Germinal center (tissue), 1 donor: Measurements from ENCODE around the gene BTBD2.

ENCODE experiments used
- DNase-seq: peaks from one replicate; pipeline ENCODE4 v3.0.0; 2012; ENCODE audit warnings: mixed read lengths, low spot score

The BTBD2 gene

DNA sequence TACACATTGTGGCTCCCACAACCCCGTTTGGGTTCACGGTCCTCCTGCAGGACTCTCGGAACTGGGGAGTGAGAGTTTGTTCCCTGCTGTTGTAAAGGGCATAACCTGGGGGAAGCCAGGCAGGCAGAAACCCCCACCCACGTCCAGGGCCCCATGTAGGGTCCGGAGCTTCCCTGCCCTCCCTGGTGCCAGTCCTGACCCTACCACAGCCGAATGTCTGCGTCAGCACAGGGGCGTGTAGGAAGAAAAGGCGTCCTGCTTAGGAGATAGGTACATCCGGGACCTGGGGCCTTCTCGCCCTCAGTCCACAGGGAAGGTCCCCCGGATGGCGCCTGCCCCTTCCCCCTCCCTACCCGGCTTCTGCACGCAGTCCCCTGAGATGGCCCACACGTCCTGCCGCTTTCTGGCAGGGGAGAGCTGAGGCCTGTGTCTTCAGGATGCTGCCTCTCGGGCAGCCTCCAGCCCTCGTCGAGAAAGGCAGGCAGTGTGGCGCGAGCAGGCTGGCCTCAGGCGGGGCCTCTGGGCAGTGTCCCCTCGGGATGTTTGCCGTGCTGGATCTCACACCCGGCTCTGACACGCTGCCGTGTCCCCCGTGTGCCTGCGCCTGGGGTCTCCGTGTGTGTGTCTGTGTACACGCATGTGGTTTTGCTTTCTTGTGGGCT is 55.5 kb downstream of the BTBD2 start:
- DNase-seq: no peak

DNA sequence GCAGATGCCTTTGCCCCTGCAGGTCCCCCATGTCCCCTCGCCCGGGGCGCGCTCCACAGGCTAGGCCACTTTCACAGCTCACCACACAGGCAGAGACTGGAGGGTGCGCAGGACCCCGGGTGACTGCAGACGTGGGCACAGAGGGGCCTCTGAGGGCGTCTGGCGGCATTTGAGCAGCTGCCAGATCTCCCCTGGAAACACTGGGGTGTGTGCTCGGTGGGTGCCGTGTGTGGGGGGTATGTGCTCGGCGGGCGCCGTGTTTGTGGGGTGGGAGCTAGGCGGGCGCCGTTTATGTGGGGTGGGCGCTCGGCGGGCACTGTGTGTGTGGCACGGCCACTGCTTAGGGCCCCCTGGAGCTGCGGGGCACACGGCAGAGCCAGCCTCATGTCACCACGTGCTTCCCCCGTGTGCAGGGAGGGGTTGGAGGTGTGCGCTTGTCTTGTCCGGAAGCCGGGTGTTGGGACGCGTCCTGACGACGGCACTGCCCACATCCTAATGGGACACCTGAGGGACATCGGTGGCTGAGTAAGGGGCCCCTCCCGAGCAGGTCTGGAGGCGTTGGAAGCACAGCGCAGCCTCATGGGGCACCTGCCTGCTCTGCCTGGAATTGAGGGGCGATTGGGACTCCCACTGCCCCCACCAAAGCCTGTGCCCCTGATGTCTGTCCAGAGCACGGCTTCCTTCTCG is 57.8 kb downstream of the BTBD2 start:
- DNase-seq: no peak

DNA sequence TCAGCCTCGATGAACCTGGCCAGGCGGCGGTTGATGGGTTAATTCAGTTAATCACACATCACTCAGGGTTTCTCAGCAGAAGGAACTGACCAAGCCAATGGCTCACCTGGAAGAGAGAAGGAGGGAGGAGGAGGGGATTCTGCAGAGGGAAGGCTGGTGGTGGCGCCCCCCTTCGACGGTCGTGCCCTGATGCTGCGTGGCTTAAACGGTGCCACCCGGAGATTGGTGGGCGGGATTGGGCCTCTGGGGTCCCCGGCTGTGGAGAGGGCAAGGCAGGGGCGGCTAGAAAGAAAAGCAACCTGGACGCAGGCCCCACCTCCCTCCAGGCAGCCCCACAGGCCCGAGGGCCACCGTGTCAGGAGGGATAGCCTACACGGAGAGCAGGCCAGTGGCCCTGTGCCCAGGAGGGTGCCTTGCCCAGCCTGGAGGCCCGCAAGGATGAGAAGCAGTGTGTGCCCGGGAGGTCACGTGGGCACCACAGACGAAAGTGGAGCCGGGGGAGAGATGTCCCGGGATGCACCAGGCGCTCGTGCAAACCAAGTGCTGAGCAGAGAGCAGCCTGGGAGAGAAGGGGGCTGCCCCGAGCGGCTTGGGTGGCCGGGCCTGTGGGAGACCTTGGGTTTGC is 58.5 kb downstream of the BTBD2 start:
- no peak for DNase-seq

DNA sequence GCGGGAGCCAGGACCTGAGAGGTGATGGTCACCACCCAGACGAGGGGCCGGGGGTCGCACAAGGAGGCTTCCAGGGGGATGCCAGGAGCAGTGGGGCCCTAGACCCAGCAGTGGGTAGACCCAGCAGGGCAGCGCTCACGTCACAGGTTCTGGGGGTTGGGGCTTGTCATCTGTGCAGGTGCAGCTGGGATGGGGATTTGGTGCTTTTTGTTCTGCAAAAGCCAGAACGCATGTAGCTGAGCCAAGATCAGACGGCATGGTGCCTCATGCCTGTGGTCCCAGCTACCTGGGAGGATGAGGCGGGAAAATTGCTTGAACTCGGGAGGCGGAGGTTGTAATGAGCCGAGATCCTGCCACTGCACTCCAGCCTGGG is 59.4 kb downstream of the BTBD2 start:
- no peak for DNase-seq

DNA sequence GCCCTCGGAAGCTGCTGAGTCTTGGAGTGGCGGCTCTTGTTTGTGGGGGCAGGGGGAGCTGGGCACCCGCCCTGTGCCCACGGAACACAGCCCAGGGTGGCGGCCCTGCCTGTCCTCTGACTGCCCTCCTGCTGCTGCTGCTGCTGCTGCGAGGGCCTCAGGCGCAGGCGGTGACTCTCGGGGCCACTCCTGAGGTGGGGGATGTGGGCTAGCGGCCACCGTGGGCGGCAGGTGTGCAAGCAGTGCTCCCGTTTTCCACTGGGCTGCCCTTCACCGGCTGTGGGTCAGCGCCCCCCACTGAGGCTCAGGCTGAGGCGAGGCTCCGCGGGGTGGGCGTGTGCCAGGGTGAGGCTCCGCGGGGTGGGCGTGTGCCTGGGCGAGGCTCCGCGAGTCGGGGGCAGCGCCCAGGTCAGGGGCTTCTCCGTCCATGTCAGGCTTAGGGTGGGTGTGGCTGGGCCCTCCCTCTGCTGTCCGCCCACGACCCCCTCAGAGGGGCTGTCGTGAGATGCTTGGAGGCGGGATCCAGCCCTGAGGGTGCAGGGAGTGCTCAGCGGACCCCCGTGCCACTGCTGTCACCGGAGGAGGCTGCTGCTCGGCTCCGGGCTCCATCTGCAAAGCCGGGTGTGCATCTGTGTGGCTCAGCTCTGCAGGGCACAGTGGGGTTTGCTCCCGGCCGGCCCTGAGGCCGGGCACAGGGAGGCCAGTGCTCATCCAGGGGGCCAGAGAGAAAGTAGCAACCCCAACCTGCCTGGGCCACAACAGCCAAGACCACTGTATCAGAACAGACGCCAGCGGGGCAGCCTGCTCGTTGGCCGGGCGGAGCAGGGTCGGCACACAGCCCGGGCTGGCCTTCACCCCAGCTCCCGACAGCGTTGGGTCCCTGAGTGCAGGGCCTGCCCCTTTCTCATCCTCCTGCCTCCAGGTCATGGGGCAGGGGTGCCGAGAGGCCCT is 60.1 kb downstream of the BTBD2 start:
- no peak for DNase-seq

DNA sequence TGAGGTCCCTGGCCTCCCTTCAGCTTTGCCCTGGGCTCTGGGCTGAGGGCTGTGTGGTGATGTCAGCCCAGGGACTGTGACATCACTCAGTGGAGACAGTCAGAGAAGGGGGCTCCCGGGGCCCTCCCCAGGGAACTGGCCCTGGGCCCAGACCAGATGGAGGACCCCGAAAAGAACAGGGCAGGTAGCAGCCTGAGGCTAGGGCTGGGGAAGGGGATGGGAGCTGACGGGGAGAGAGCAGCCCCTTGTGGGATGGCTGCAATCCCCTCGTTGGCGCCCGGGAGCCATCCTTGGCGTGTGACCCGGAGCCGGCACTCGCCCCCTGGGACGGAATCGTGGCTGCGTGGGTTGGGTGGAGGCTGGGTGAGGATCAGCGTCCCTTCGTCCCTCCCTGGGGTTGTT is 61.0 kb downstream of the BTBD2 start:
- no peak for DNase-seq

DNA sequence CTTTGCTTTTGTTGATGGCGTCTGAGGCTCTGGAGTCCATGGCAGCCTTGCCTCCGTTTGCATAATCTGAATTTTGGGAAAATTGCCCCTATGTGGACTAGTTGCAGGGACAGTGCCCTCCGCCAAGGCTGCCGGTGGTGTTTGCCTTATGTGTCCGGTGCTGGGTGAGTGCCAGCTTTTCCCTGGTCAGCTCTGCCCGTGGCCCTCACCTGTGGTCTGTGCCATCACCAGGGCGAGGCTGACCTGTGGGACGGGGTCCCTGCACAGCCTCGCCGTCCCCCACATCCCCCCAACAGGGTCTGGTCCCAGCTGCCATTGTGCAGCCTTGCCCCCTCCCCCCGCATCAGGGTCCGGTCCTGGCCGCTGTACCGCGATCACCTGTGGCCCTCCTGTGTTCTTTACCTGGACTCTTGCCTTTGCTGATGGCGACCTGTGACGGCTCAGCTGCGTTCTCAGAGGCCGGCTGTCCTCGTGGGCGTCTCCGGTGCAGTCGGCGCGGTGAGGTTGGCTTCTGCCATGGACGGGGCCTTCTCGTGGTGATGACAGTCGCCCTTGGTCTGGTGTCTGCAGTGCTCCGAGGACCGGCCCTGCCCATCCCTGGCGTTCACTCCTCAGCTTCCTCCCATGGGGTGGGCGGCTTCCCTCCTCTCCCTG is 61.9 kb downstream of the BTBD2 start:
- no peak for DNase-seq

DNA sequence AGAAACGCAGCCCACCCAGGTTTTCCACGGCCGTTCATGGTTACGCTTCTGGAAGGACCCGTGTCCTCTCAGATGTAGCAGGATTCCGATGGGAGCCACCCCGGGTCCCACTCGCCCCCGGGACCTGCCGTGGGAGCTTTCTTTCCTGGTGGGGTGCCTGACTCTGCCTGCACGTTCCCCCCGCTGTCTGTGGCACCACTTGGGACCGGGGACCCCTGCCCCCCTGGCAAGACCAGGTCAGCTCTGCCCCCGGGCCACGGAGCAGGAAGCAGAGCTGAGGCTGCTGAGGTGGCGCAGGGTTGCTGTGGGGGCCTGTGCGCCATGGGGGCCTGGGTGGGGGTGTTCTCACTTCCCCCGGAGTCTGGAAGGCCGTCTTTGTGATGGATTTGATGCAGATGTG is 62.5 kb downstream of the BTBD2 start:
- DNase-seq: no peak

DNA sequence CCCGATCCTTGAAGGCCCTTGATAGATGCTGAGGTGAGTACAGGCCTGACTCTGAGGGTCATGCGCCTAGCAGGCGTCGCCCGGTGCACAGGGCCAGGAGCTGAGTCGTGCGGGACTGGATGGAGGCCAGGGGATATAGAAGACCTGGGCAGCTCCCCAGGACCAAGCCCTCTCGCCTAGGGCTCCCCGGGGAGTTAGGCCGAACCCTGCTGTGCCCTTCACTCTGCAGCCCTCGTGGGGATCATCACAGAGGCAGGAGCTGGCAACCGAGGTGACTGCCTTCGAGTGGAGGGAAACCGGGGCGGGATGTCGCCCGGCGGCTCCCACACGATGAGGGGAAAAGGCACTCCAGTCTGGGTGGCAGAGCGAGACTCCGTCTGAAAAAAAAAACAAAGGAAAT is 62.9 kb downstream of the BTBD2 start:
- DNase-seq: no peak

DNA sequence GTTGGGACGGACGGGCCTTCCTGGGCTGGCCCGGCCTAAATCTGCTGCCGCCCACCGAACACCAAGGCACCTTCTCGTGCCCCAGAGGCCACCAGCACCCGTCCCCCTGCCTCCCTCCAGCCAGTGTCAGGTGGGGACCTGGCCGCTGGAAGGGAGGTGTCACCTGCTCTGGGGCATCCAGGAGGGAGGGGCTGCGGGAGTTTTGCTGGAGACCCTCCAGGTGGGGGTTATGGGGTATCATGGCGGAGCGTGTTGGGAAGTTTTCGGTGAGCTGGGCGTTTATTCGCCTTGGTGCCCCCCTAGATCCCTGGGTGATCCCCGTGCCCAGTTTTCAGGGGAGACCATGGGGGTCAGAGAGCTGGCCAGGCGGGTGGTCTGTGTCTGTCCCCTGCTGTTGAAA is 64.9 kb downstream of the BTBD2 start:
- no peak for DNase-seq

DNA sequence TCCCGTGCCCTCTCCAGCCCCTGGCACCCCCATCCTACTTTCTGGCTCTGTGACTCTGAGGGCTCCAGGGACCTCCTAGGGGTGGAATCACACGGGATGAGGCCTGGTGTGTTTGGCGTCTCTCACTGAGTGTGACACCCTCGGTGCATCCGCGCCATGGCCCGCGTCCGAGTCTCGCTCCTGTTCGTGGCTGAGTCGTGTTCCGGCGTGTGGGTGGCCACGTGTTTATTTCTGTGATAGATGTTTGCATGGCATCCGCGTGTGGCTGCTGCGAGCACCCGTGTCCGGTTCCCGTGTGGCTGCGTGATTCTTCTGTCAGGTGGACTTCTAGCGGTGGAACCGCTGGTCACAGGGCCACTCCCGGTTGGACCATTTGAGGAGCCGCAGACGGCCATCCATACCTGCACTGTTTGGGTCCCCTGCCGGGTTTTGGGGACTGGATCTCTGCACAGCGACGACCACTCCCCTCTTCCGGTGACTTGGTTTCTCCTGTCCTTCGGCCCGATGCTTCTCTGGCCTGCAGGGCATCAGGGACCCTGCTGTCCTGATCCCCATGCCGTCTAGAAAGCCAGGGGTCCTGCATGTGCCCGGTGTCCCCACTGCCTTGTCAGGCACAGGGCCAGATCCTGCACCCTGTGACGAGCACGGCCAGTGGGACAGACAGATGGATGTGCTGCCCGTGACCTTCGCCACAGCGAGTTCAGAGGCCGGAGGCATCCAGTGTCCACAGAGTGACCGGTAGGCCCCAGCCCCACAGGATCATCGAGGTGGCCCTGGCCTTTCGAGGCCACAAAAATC is 66.0 kb downstream of the BTBD2 start:
- no peak for DNase-seq

DNA sequence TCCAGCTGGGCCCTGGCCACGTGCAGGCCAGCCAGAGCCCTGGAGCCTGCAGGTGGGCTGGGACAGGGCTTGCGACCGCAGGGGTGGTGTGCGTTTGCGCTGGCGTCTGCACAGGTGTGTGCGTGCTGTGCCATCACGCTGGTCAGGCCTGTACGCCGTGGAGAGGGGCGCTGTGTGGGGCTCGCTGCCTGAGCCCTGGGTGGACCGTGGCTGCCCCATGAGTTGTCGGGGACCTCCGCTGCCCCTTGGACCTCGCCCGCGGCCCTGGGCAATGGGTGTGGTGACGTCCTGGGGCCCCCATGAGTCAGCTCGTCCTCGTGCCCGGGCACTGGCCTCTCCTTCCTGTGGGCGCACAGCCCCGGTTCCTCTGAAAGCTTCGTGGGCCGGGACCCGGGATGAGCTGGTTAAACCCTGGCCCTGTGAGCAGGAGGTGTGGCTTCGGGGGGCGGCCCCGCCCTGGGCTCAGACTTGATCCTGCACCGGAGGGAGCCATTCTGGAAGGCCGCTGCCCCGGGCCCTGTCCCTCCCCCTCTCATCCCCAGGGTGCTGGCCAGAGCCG is 67.8 kb downstream of the BTBD2 start:
- no peak for DNase-seq

DNA sequence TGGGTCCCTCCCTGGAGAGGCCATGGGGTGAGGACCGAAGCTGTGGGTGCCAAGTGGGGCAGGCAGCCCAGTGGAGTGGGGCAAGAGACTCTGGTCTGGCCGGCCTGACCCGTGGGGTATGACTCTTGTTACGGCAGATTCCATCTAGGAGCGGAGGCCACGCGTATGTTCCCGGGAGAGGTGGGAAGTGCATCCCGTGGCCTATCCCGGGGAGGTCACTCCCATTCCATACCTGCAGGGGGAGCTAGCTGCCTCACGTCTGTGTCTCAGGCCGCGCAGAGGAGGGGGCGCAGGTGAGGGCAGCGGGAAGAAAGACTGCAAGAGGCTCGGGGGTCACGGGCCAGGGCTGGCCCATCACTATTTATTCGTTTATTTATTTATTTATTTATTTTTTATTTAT is 69.6 kb downstream of the BTBD2 start:
- DNase-seq: no peak

DNA sequence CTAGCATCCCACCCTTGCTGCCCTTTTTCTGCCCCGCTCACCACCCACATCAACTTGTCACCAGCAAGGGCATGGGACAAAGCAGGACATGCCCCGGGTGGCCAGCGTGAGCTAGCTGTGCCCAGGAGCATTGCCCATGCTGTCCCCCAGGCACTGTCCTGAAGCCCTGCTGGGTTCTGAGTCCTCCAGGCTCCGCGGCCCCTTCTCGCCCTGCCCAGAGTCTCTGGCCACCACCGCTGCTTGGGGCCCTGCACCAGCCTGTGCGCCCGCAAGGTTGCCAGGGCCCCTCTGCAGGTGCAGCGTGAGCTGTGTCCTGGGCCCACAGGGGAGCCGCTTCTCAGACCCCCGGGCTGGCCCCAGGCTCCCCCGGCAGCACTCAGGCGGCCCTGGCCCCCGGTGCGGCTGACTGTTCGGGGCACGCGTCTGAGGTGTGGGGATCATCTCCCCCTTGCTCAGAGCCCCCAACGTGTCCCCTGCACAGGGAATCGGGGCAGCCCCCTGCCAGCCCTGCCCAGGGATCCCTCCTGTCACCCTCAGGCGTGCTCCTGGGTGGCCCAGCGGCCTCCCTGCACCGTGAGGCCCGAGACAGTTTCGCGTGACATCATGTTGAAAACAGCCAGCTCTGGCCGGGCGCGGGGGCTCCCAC is 70.5 kb downstream of the BTBD2 start:
- no peak for DNase-seq

DNA sequence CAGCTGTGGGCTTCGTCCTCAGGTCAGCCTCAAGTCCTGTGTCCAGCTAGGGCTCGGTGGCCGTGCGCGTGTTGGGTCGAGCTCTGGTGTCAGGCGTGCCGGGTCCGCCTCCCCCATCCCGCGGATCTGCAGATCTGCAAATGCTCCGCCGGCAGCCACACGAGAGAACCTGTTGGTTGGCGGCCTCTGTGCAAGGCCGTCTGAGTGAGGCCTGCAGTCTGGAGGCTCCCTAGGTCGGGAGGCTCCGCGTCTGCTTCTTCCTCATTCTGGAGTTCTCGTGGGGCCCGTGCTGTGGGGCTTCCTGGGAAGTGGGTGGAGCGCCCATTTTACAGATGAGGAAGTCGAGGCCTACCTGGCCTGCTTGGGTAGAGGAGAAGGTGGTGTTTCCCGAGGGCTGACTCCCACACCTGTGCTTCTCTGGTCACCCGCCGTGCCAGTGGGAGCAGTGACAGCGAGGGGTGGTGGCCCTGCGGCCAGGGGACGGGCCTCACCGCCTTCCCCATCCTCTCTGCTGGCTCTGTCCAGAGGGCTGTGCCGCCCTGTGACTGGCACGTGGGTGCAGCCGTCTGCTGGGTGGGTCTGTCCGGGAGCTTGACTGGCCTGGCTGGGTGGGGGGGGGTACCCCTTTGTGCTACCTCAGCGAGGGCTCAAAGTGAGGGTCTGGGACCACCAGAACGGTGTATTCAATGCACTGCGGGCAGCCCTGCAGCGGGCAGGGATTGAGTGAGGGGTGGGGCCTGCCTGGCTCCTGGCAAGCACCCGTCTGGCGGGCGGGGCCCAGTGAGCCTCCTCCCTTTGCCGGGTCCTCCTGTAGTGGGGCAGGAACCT is 71.2 kb downstream of the BTBD2 start:
- DNase-seq: no peak

DNA sequence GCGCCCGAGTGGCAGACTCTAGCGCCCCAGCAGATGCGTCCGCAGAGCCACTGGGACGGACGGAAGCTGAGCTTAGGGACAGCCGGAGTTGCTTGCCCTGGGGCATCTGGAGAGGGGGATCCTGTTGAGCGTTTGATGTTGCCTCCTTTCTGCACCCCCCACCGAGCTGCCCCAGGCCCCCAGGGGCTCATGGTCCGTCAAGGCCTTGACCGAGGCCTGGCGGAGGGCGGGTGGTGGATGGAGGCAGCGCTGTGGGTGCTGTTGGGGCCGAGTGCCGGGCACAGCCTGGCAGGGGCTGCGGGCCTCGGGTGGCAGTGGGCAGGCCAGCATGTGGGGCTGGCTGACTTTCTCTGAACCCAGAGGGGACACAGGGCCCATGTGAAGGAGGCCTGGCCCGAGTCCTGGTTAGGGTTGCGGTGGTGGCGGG is 71.8 kb downstream of the BTBD2 start:
- no peak for DNase-seq

DNA sequence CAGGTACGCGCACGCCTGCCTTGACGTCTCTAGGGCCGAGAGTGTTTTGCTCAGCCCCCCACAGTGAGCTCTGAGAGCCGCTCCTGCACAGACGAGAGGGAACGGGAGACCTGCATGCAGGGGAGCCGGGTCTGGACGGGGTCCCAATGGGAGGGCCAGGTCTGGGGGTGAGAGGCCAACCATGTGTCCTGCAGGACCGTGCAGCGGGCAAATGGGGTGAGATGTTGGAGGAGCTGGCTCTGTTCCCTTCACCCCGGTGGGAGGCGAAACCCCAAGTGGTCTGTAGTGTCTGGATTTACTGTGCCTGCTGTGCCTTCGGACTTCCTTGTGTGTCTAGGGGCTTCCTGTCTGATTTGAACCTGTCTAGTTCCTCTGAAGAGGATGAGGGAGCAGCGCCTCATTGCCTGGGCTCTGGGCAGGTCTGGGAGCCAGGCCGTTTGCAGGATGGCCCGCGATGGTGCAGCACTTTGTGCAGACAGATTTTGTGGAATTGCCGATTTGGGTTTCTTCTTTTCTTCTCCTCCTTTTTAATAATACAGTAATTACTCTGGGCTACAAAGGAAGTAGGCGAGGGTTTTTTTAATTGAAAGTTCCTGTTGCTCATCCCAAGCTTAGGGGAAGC is 72.5 kb downstream of the BTBD2 start:
- DNase-seq: peak; percentile 17

DNA sequence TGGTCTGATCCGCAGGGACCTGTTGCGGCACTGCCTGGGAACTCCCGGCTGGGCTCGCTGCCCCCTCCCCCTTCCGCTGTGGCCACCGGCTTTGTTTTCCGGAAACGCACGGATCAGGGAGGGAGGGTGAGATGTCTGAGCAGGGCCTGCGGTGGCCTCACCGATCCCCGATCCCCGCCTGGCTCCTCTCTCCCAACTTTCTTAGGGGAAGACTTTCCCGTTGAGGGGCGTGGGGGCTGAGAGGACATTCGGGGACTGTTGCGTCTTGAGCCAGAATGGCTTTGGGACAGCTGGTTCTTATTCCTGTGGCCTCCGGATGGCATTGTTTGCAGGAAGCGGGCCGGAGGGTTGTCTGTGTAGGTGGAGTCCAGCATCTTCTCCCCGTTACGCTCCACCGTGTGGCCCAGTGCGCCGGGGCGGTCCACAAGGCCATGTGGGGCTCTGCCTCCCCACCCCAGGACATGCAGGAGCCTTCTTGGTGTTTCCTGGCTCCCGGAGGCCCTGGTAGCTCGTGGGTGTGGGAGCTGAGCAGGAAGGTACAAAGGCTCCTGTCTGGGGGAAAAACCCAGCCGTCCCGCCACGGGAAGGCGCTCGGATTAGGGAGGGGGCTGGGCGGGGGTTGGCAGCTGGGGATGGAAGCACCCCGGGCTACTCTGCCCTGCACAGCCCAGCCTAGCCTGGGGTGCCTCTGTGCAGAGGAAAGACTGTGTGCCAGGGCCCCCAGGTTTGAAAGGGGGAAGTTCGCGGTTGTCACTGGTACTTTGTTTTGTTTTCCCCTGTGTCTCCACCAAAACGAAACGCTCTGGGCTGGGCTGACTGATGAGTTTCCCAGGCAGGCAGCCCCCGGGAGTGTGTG is 73.2 kb downstream of the BTBD2 start:
- peak; percentile 85 for DNase-seq
